Stomach (tissue), 4 donors: Measurements from ENCODE around the gene ATP8B4.

Experiments used
- POLR2A ChIP-seq, 4 donors: fragments of 450-650 bp; IDR thresholded peaks; one replicate each; pipeline ENCODE4 v1.6.1; 2016; ENCODE audit warnings: antibody characterized with exemption in 4 of 4, control low read depth in 2 of 4, mild to moderate bottlenecking in 1 of 4, moderate library complexity in 1 of 4
- POLR2AphosphoS5 ChIP-seq, 3 donors: sonication (generic); formaldehyde crosslinking; IDR thresholded peaks; one replicate each; pipeline ENCODE4 v1.6.1; 2016; ENCODE audit warnings: antibody characterized with exemption in 3 of 3
- TF ChIP-seq, protein P1 (sequence below), 7 experiments: fragments of 450-650 bp in 4 of 7; fragments of 200-600 bp in 3 of 7; sonication (generic) in 3 of 7; IDR thresholded peaks; one replicate each; pipeline ENCODE4 v1.5.1; 2016 to 2019; ENCODE audit warnings: antibody characterized with exemption in 7 of 7, control low read depth in 2 of 7, mild to moderate bottlenecking in 1 of 7

DNA sequence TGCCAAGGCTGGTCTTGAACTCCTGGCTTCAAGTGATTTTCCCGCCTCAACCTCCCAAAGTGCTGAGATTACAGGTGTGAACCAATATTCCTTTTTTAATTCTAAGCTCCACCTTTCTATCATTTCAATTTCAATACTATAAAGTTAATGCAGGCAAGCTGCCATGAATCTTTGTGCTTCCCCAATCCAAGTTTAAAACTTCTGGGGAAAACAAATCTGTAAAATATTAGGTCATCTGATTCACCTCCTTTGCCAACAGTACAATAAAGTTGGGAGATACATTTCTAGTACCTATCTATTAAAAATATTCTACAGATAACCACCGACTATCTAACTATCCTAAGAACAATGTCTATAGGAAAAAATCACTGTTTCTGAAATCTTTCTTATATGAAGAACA, 102.1 kb downstream of the ATP8B4 start:
- TF ChIP-seq, protein P1, sequence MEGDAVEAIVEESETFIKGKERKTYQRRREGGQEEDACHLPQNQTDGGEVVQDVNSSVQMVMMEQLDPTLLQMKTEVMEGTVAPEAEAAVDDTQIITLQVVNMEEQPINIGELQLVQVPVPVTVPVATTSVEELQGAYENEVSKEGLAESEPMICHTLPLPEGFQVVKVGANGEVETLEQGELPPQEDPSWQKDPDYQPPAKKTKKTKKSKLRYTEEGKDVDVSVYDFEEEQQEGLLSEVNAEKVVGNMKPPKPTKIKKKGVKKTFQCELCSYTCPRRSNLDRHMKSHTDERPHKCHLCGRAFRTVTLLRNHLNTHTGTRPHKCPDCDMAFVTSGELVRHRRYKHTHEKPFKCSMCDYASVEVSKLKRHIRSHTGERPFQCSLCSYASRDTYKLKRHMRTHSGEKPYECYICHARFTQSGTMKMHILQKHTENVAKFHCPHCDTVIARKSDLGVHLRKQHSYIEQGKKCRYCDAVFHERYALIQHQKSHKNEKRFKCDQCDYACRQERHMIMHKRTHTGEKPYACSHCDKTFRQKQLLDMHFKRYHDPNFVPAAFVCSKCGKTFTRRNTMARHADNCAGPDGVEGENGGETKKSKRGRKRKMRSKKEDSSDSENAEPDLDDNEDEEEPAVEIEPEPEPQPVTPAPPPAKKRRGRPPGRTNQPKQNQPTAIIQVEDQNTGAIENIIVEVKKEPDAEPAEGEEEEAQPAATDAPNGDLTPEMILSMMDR (IDR thresholded peaks at IDR 0.05) = no peak
- TF ChIP-seq POLR2A (IDR thresholded peaks at IDR 0.05) (no peak), POLR2AphosphoS5 (IDR thresholded peaks at IDR 0.05) (no peak)
